ENCODE results near the gene OPA3. TPM values are rescaled to one million over a fixed set of nuclear protein-coding genes. Genes with fewer than 3 reads are reported as not detected.

Gene OPA3
- total RNA-seq, 2 donors from 2014 or later: 15.8 to 33.5 TPM

- Histone ChIP-seq H3K27me3 (no peaks in the 10 kb centered on the region), H3K4me3 (no peak overlapping the region), H3K9me3 (no peaks in the 10 kb centered on the region), H3K27ac (no peak overlapping the region), H3K36me3 (no peaks in the 10 kb centered on the region), H3K4me1 (peaks cover 0 to 8% of the 10 kb centered on the region in 2 donors)
- no peak for TF ChIP-seq CTCF (IDR thresholded peaks at IDR 0.05)
- DNase-seq (ENCODE audit: low spot score): no peak
Measured at GRCh38 chr19:45483033-45483432, 101.6 kb downstream of the OPA3 start.

GRCh38 chr19:45478454-45479238 is 106.0 kb downstream of the OPA3 start:
- Histone ChIP-seq H3K4me3 (peak overlapping the region; percentile 47 to 54), H3K27ac (peak overlapping the region; percentile 96 to 98), H3K27me3 (no peaks in the 10 kb centered on the region), H3K9me3 (no peaks in the 10 kb centered on the region), H3K4me1 (peaks cover 0 to 8% of the 10 kb centered on the region in 2 donors), H3K36me3 (no peaks in the 10 kb centered on the region)
- DNase-seq (ENCODE audit: low spot score): peak; percentile 91
- TF ChIP-seq CTCF (IDR thresholded peaks at IDR 0.05): peak; percentile 93 to 96

GRCh38 chr19:45477713-45478453 is 106.7 kb downstream of the OPA3 start:
- peak overlapping the region; percentile 19 to 54 for H3K4me3 ChIP-seq

More at GRCh38 chr19:45477713-45478453, 106.7 kb downstream of the OPA3 start:
- Histone ChIP-seq H3K36me3 (no peaks in the 10 kb centered on the region), H3K9me3 (no peaks in the 10 kb centered on the region), H3K27me3 (no peaks in the 10 kb centered on the region), H3K4me1 (peaks cover 0 to 10% of the 10 kb centered on the region in 2 donors), H3K27ac (peak overlapping the region; percentile 96 to 98)
- TF ChIP-seq CTCF (IDR thresholded peaks at IDR 0.05): no peak
- DNase-seq (ENCODE audit: low spot score): no peak

Other genes starting within 250 kb of the OPA3 start
- under 1 TPM in 1 of 2 donors, not detected in 1; 0.75 TPM for gene KLC3, start 244.1 kb downstream of the OPA3 start, total RNA-seq
- gene ERCC2, start 214.2 kb downstream of the OPA3 start, total RNA-seq: 10 to 100 TPM in 1 of 2 donors, 1 to 10 TPM in 1; 8.6 to 11.2 TPM
- 100 to 1,000 TPM; 112 to 230 TPM for gene PPP1R13L, start 179.7 kb downstream of the OPA3 start, total RNA-seq
- 1 to 10 TPM; 5.5 to 5.6 TPM for gene POLR1G, start 178.2 kb downstream of the OPA3 start, total RNA-seq
- gene ERCC1, start 160.9 kb downstream of the OPA3 start, total RNA-seq: 100 to 1,000 TPM; 110 to 126 TPM
- gene FOSB, start 116.8 kb downstream of the OPA3 start, total RNA-seq: 10 to 100 TPM; 17.8 to 19.7 TPM
- gene RTN2, start 87.8 kb downstream of the OPA3 start, total RNA-seq: 10 to 100 TPM; 22.8 to 24.0 TPM
- gene PPM1N, start 86.4 kb downstream of the OPA3 start, total RNA-seq: 1 to 10 TPM in 1 of 2 donors, not detected in 1; 1.8 TPM
- 10 to 100 TPM; 61.4 to 61.7 TPM for gene VASP, start 77.3 kb downstream of the OPA3 start, total RNA-seq
- gene GPR4, start 17.4 kb upstream of the OPA3 start, total RNA-seq: 10 to 100 TPM in 1 of 2 donors, 1 to 10 TPM in 1; 6.2 to 12.1 TPM
- gene EML2, start 54.6 kb upstream of the OPA3 start, total RNA-seq: 10 to 100 TPM; 18.7 to 22.5 TPM
- gene GIPR, start 83.4 kb upstream of the OPA3 start, total RNA-seq: 1 to 10 TPM; 2.7 to 3.1 TPM
- gene SNRPD2, start 107.2 kb upstream of the OPA3 start, total RNA-seq: 100 to 1,000 TPM; 158 to 201 TPM
- gene QPCTL, start 107.9 kb upstream of the OPA3 start, total RNA-seq: 1 to 10 TPM; 2.4 to 3.0 TPM
- 10 to 100 TPM; 11.6 to 12.1 TPM for gene FBXO46, start 146.1 kb upstream of the OPA3 start, total RNA-seq
- gene MEIOSIN, start 148.6 kb upstream of the OPA3 start, total RNA-seq: under 1 TPM; 0.78 to 0.90 TPM
- 10 to 100 TPM in 1 of 2 donors, 1 to 10 TPM in 1; 9.3 to 18.6 TPM for gene SIX5, start 184.4 kb upstream of the OPA3 start, total RNA-seq
- 100 to 1,000 TPM; 107 to 214 TPM for gene DMPK, start 197.7 kb upstream of the OPA3 start, total RNA-seq
- 10 to 100 TPM; 41.5 to 55.9 TPM for gene DMWD, start 208.0 kb upstream of the OPA3 start, total RNA-seq
- not detected for gene RSPH6A, start 230.5 kb upstream of the OPA3 start, total RNA-seq